Measurements from ENCODE around the gene ITGA7.

Gene ITGA7

GRCh38 chr12:55739025-55739378 lies 31.3 kb upstream of the ITGA7 start:
- DNase-seq (ENCODE audit: low read depth): no peak
- TF ChIP-seq, protein P1, sequence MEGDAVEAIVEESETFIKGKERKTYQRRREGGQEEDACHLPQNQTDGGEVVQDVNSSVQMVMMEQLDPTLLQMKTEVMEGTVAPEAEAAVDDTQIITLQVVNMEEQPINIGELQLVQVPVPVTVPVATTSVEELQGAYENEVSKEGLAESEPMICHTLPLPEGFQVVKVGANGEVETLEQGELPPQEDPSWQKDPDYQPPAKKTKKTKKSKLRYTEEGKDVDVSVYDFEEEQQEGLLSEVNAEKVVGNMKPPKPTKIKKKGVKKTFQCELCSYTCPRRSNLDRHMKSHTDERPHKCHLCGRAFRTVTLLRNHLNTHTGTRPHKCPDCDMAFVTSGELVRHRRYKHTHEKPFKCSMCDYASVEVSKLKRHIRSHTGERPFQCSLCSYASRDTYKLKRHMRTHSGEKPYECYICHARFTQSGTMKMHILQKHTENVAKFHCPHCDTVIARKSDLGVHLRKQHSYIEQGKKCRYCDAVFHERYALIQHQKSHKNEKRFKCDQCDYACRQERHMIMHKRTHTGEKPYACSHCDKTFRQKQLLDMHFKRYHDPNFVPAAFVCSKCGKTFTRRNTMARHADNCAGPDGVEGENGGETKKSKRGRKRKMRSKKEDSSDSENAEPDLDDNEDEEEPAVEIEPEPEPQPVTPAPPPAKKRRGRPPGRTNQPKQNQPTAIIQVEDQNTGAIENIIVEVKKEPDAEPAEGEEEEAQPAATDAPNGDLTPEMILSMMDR (IDR thresholded peaks at IDR 0.05; ENCODE audit: low read depth, low read length, missing control alignments): no peak
- peak overlapping the region; percentile 58 for H3K4me3 ChIP-seq (ENCODE audit: low read depth, low read length)
- in situ Hi-C loops (cut with HindIII; ENCODE audit: low sequenced_read_pairs): no loop called here

DNA sequence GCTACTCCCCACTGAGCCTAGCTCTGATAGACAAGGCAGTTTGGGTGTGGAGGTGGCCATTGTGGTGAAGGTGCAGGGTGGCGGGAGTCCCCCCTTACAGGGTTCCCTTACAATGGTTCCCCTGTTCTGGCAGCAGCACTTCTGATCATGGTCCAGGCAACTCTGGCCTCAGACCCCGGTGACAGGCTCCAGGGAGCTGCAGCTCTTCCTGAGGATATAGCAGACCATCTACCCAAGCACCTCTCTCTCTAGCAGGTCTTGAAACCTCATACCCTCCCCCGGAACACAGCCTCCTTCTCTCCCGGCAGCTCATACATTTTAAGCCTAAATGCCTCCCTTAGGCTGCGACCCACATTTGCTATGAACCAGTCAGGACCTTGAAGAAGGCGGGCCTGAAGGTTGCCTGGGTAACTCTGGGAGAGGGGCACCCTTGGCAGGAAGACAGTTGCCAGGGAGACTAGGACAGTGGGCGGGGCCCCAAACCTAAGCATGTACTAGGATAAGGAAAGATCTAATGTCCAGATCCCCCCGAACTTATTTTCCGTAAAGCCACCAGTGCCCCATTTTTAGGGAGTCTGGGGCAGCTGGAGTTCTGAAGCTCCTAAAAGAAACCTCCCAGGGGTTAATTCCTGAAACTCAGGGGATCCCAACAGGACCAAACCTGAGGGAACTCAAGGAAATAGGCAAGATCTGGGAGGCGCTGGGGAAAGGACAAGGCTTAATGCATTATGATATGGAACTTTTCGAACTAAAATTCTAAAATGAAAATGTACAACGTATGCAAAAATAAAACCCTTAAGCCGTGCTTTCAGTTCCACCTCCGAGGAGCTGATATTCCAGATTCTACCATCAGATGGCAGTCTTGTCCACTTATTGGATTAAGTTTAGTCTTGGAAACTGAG lies 30.7 kb upstream of the ITGA7 start:
- TF ChIP-seq, protein P1 (IDR thresholded peaks at IDR 0.05; ENCODE audit: low read depth, low read length, missing control alignments): peak; percentile 74
- peak overlapping the region; percentile 58 for H3K4me3 ChIP-seq (ENCODE audit: low read depth, low read length)
- peak; percentile 82 for DNase-seq (ENCODE audit: low read depth)
- in situ Hi-C loops (cut with HindIII; ENCODE audit: low sequenced_read_pairs): no loop called here

DNA sequence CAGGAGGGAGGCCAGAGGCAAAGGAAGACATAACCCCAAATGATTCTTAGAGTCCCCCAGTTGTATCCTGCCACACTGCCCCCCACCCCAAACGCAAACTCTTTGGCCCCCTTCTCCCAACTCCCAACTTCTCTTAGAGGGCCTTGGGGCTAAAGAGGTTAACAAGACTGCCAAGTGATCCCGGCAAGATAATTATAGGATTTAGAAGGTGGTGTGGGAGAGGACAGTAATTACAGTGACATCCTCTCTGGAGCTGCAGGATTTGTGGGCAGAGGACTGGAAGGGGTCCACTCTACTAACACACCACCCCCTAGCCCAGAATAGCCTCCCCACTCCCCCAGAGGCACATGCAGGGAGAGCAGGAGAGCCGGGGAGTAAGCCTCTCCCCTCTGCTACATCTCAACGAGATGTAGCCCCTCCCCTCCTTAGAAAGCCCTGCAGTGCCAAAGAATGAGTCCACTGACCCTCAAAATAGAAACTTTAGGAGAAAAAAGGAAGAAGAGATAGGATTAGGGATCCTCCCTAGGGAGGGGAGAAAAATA lies 29.9 kb upstream of the ITGA7 start:
- TF ChIP-seq, protein P1 (IDR thresholded peaks at IDR 0.05; ENCODE audit: low read depth, low read length, missing control alignments): no peak
- H3K4me3 ChIP-seq (ENCODE audit: low read depth, low read length): peak overlapping the region; percentile 58
- in situ Hi-C loops (cut with HindIII; ENCODE audit: low sequenced_read_pairs): no loop called here
- no peak for DNase-seq (ENCODE audit: low read depth)

DNA sequence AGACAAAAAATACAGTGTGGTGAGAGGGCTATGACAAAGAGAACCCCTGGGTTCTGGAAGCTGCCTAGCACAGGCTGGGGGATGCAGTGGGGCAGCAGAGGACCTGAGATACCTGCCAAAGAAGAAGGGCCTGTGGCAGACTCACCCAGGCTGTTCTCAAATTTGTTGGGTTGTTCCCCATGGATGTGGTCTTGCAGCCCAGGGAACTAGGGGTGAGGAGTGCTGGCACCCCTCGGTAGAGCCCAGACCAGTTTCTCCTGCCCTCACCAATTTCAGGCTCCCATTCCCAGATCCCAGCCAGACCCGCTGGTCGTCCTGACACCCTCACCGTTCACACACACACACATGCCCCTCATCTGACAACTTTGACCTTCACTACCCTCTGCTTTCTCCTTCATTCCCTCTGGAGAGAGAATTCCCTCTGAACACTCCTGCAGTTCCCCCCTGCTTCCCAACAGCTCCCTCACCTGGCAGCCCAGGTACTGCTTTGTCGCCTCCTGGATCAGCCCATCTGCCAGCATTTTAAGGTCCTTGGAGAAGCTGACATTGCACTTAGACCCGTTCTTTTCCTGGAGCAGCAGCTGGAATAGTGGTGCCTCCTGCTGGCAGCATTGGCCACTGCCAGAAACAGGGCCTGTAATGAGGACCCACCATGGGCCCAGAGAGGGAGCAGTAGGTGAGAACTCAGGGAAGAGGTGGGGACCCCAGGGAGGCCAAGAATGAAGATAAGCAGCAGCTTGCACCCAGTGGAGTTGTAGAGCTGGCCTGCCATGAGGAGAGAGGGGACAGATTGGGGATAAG lies 29.3 kb upstream of the ITGA7 start:
- in situ Hi-C loops (cut with HindIII; ENCODE audit: low sequenced_read_pairs): no loop called here
- TF ChIP-seq, protein P1 (IDR thresholded peaks at IDR 0.05; ENCODE audit: low read depth, low read length, missing control alignments): peak; percentile 87
- DNase-seq (ENCODE audit: low read depth): no peak
- no peak overlapping the region for H3K4me3 ChIP-seq (ENCODE audit: low read depth, low read length)

GRCh38 chr12:55736076-55736475 lies 28.4 kb upstream of the ITGA7 start:
- no peak for DNase-seq (ENCODE audit: low read depth)
- H3K4me3 ChIP-seq (ENCODE audit: low read depth, low read length): no peak overlapping the region
- TF ChIP-seq, protein P1 (IDR thresholded peaks at IDR 0.05; ENCODE audit: low read depth, low read length, missing control alignments): no peak
- in situ Hi-C loops (cut with HindIII; ENCODE audit: low sequenced_read_pairs): no loop called here

DNA sequence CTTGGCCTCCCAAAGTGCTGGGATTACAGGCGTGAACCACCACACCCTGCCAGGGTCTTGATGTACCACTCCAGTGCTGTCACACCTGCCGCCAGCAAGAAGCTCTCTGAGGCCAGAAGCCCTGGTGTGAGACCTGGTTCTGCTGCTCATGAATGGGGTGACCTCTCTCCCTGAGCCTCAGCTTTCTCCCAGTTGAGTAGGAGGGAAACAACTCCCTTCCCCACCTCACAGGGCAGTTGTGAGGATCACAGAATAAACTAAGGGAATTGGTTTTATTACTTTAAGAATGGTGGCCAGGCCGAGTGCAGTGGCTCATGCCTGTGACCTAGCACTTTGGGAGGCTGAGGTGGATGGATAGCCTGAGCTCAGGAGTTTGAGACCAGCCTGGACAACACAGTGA lies 26.9 kb upstream of the ITGA7 start:
- TF ChIP-seq, protein P1 (IDR thresholded peaks at IDR 0.05; ENCODE audit: low read depth, low read length, missing control alignments): no peak
- no peak for DNase-seq (ENCODE audit: low read depth)
- no peak overlapping the region for H3K4me3 ChIP-seq (ENCODE audit: low read depth, low read length)
- in situ Hi-C loops (cut with HindIII; ENCODE audit: low sequenced_read_pairs): no loop called here
